SK-N-SH (cell line): Measurements from ENCODE around the gene PLOD3. TPM values are rescaled to one million over a fixed set of nuclear protein-coding genes. Genes with fewer than 3 reads are reported as not detected.

ENCODE experiments used
- CTCF ChIA-PET: fragments of 300-600, 350-600 bp; formaldehyde crosslinking; extraction: SDS; loops from one replicate; lab custom pipeline; 2021; lab: Yijun Ruan, JAX
- POLR2A ChIA-PET: fragments of 350-600 bp; sonication (Branson Sonifier 250); formaldehyde crosslinking; extraction: SDS; loops from one replicate; lab custom pipeline; 2020; ENCODE audit warnings: antibody characterized with exemption, inconsistent platforms; lab: Yijun Ruan, JAX
- DNase-seq: peaks from one replicate; pipeline ENCODE4 v3.0.0; 2012
- H2AFZ ChIP-seq: fragments of 200-600 bp; sonication (generic); 2 replicates; pipeline ENCODE4 v1.8.1; 2016; ENCODE audit warnings: antibody characterized with exemption, mild to moderate bottlenecking, low read depth
- H3F3A ChIP-seq: fragments of 200-600 bp; sonication (generic); replicated peaks from 2 replicates; pipeline ENCODE3; 2016; ENCODE audit warnings: antibody characterized with exemption, mild to moderate bottlenecking; ENCODE audit not compliant: insufficient read depth
- H3K27ac ChIP-seq, 2 experiments: fragments of 200-500 bp in 1 of 2; fragments of 200-600 bp in 1 of 2; sonication (Bioruptor generic) in 1 of 2; sonication (generic), shearing (Covaris generic) in 1 of 2; 2 replicates each; pipeline versions ENCODE4 v1.5.1 to v1.6.1; 2014 to 2016; ENCODE audit warnings: low read depth in 2 of 2, inconsistent platforms in 1 of 2, low read length in 1 of 2, mild to moderate bottlenecking in 1 of 2, mixed read lengths in 1 of 2
- H3K27me3 ChIP-seq: fragments of 200-600 bp; sonication (generic), shearing (Covaris generic); 2 replicates; pipeline ENCODE4 v1.6.1; 2016; ENCODE audit warnings: mixed run types; ENCODE audit not compliant: insufficient read depth
- H3K36me3 ChIP-seq, 2 experiments: fragments of 200-500 bp in 1 of 2; fragments of 200-600 bp in 1 of 2; sonication (Bioruptor generic) in 1 of 2; sonication (generic) in 1 of 2; replicated peaks in 1 of 2; 2 replicates each; pipeline versions ENCODE3 to v1.5.1; 2014 to 2016; ENCODE audit warnings: low read length in 1 of 2, mild to moderate bottlenecking in 1 of 2; ENCODE audit not compliant: insufficient read depth in 2 of 2, control insufficient read depth in 1 of 2
- H3K4me1 ChIP-seq, 2 experiments: fragments of 200-500 bp in 1 of 2; fragments of 200-600 bp in 1 of 2; sonication (Bioruptor generic) in 1 of 2; sonication (generic), shearing (Covaris generic) in 1 of 2; 2 replicates each; pipeline versions ENCODE4 v1.5.1 to v1.6.1; 2014 to 2016; ENCODE audit warnings: low read depth in 1 of 2, low read length in 1 of 2, mixed run types in 1 of 2; ENCODE audit not compliant: insufficient read depth in 2 of 2, control insufficient read depth in 1 of 2
- H3K4me2 ChIP-seq: fragments of 200-600 bp; sonication (generic), shearing (Covaris generic); 2 replicates; pipeline ENCODE4 v1.6.1; 2017; ENCODE audit warnings: mixed run types
- H3K4me3 ChIP-seq, 2 experiments: fragments of 200-500 bp in 1 of 2; fragments of 200-600 bp in 1 of 2; sonication (Bioruptor generic) in 1 of 2; sonication (generic), shearing (Covaris generic) in 1 of 2; 2 replicates each; pipeline versions ENCODE4 v1.5.1 to v1.8.1; 2014 to 2016; ENCODE audit warnings: low read depth in 2 of 2, inconsistent platforms in 1 of 2, low read length in 1 of 2, mild to moderate bottlenecking in 1 of 2, mixed read lengths in 1 of 2, moderate library complexity in 1 of 2
- H3K79me2 ChIP-seq: fragments of 200-600 bp; sonication (generic); 2 replicates; pipeline ENCODE4 v1.8.1; 2017; ENCODE audit warnings: mild to moderate bottlenecking; ENCODE audit not compliant: insufficient read depth
- H3K9ac ChIP-seq: fragments of 200-600 bp; sonication (generic); 2 replicates; pipeline ENCODE4 v1.6.1; 2017; ENCODE audit warnings: mixed run types
- H3K9me2 ChIP-seq: fragments of 200-600 bp; sonication (generic); 2 replicates; pipeline ENCODE4 v1.6.1; 2017; ENCODE audit warnings: mixed run types
- H3K9me3 ChIP-seq: fragments of 200-600 bp; sonication (generic); 2 replicates; pipeline ENCODE4 v1.6.1; 2017; ENCODE audit warnings: mixed run types, mild to moderate bottlenecking, moderate library complexity
- H4K20me1 ChIP-seq: fragments of 200-600 bp; sonication (generic); 2 replicates; pipeline ENCODE4 v1.6.1; 2017; ENCODE audit warnings: mild to moderate bottlenecking, mixed run types; ENCODE audit not compliant: insufficient read depth
- CTCF ChIP-seq: fragments of 200-600 bp; sonication (generic); IDR thresholded peaks from 2 replicates; pipeline ENCODE4 v1.6.1; 2017; ENCODE audit warnings: antibody characterized with exemption, mild to moderate bottlenecking, moderate library complexity
- EZH2phosphoT487 ChIP-seq: fragments of 200-600 bp; sonication (generic); IDR thresholded peaks from 2 replicates; pipeline ENCODE4 v1.6.1; 2017; ENCODE audit warnings: low read depth, mixed run types, mild to moderate bottlenecking, antibody characterized with exemption, moderate library complexity, borderline replicate concordance
- GATA2 ChIP-seq: sonication (generic); formaldehyde crosslinking; IDR thresholded peaks from 2 replicates; pipeline ENCODE4 v1.5.0; 2020; ENCODE audit warnings: mild to moderate bottlenecking, missing genetic modification reagents
- JUND ChIP-seq: IDR thresholded peaks from 2 replicates; pipeline ENCODE4 v1.4.0; 2012
- MAX ChIP-seq: IDR thresholded peaks from 2 replicates; pipeline ENCODE4 v1.4.0; 2012; ENCODE audit warnings: low read depth
- MEF2A ChIP-seq: IDR thresholded peaks from 2 replicates; pipeline ENCODE4 v1.4.0; 2012; ENCODE audit warnings: low read depth, borderline replicate concordance
- MXI1 ChIP-seq: IDR thresholded peaks from 2 replicates; pipeline ENCODE4 v1.6.1; 2012; ENCODE audit warnings: mild to moderate bottlenecking, low read depth, low read length, improper control_type of control experiment
- NRF1 ChIP-seq: IDR thresholded peaks from 2 replicates; pipeline ENCODE4 v1.6.1; 2012; ENCODE audit warnings: low read depth, mild to moderate bottlenecking, low read length
- RFX5 ChIP-seq: IDR thresholded peaks from 2 replicates; pipeline ENCODE4 v1.6.1; 2012; ENCODE audit warnings: mild to moderate bottlenecking, improper control_type of control experiment, low read length
- RXRA ChIP-seq: IDR thresholded peaks from 2 replicates; pipeline ENCODE4 v1.4.0; 2012; ENCODE audit warnings: low read depth, mild to moderate bottlenecking, borderline replicate concordance
- SIN3A ChIP-seq: IDR thresholded peaks from 2 replicates; pipeline ENCODE4 v1.6.1; 2012; ENCODE audit warnings: low read depth, mild to moderate bottlenecking, low read length, moderate library complexity, borderline replicate concordance
- TCF12 ChIP-seq: IDR thresholded peaks from 2 replicates; pipeline ENCODE4 v1.4.0; 2012
- USF2 ChIP-seq: fragments of 150-350 bp; IDR thresholded peaks from 2 replicates; pipeline ENCODE4 v1.6.1; 2017; ENCODE audit warnings: antibody characterized with exemption, low read length, low read depth, borderline replicate concordance
- WGBS: methylation state at CpG from one replicate; pipeline ENCODE4 v1.1.6; 2017; ENCODE audit warnings: low lambda C conversion rate; 5-methylcytosine and 5-hydroxymethylcytosine counted together
- polyA plus RNA-seq, 3 experiments: library from polyadenylated mRNA; depleted of rRNA; stranded (reverse); fragments of >200 nt; gene quantifications; 2 replicates each; pipeline ENCODE4 v1.2.3, GENCODE V29; 2012
- TF ChIP-seq, protein P1 (sequence below): IDR thresholded peaks from 2 replicates; pipeline ENCODE4 v1.4.0; 2012; ENCODE audit warnings: low read depth, borderline replicate concordance
- TF ChIP-seq, protein P2 (sequence below): IDR thresholded peaks from 2 replicates; pipeline ENCODE4 v1.4.0; 2012; ENCODE audit warnings: low read depth, borderline replicate concordance
- TF ChIP-seq, protein P3 (sequence below): IDR thresholded peaks from 2 replicates; pipeline ENCODE4; 2012
- TF ChIP-seq, protein P4 (sequence below): fragments of 150-350 bp; IDR thresholded peaks from 2 replicates; pipeline ENCODE4 v1.6.1; 2016; ENCODE audit warnings: mild to moderate bottlenecking, low read depth, low read length

Gene PLOD3
- polyA plus RNA-seq, 1 of the 3 experiments (the other 2 are of a cell fraction) = 276 TPM

GRCh38 chr7:101217388-101218235 lies at the start of gene PLOD3, which contains the start of gene ZNHIT1 (continued):
- TF ChIP-seq MAX = peak; percentile 93
- TF ChIP-seq SIN3A = peak; percentile 90
- TF ChIP-seq NRF1 = peak; percentile 97
- no peak for TF ChIP-seq USF2
- TF ChIP-seq, protein P1, sequence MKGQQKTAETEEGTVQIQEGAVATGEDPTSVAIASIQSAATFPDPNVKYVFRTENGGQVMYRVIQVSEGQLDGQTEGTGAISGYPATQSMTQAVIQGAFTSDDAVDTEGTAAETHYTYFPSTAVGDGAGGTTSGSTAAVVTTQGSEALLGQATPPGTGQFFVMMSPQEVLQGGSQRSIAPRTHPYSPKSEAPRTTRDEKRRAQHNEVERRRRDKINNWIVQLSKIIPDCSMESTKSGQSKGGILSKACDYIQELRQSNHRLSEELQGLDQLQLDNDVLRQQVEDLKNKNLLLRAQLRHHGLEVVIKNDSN = no peak; the same call in 1 of the 2 replicates
- TF ChIP-seq RXRA = no peak

GRCh38 chr7:101265622-101266516 lies 48.5 kb upstream of the PLOD3 start:
- Histone ChIP-seq H3K9me3 (no peaks in the 10 kb centered on the region), H3K9me2 (no peaks in the 10 kb centered on the region), H3K27me3 (no peaks in the 10 kb centered on the region), H3K4me2 (no peak overlapping the region), H3K27ac (no peak overlapping the region), H3F3A (no peaks in the 10 kb centered on the region), H2AFZ (no peak overlapping the region), H3K36me3 (no peaks in the 10 kb centered on the region), H3K4me1 (no peaks in the 10 kb centered on the region), H3K9ac (no peak overlapping the region), H3K4me3 (no peak overlapping the region), H4K20me1 (no peaks in the 10 kb centered on the region), H3K79me2 (no peaks in the 10 kb centered on the region)
- no peak for DNase-seq
- POLR2A ChIA-PET = interaction anchor here (0.6 kb wide), 1 partner anchor 8 kb away, joined by 4 read pairs; no protein-coding TSS in a partner anchor
- WGBS = 67% methylated on average over 17 of the region's 17 CpGs
- TF ChIP-seq RFX5 = no peak
- no peak for TF ChIP-seq MEF2A
- TF ChIP-seq JUND = no peak
- no peak for TF ChIP-seq RXRA
- no peak for TF ChIP-seq EZH2phosphoT487
- no peak for TF ChIP-seq GATA2
- TF ChIP-seq TCF12 = no peak
- no peak for TF ChIP-seq MXI1
- TF ChIP-seq, protein P2, sequence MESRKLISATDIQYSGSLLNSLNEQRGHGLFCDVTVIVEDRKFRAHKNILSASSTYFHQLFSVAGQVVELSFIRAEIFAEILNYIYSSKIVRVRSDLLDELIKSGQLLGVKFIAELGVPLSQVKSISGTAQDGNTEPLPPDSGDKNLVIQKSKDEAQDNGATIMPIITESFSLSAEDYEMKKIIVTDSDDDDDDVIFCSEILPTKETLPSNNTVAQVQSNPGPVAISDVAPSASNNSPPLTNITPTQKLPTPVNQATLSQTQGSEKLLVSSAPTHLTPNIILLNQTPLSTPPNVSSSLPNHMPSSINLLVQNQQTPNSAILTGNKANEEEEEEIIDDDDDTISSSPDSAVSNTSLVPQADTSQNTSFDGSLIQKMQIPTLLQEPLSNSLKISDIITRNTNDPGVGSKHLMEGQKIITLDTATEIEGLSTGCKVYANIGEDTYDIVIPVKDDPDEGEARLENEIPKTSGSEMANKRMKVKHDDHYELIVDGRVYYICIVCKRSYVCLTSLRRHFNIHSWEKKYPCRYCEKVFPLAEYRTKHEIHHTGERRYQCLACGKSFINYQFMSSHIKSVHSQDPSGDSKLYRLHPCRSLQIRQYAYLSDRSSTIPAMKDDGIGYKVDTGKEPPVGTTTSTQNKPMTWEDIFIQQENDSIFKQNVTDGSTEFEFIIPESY = no peak
- TF ChIP-seq, protein P3, sequence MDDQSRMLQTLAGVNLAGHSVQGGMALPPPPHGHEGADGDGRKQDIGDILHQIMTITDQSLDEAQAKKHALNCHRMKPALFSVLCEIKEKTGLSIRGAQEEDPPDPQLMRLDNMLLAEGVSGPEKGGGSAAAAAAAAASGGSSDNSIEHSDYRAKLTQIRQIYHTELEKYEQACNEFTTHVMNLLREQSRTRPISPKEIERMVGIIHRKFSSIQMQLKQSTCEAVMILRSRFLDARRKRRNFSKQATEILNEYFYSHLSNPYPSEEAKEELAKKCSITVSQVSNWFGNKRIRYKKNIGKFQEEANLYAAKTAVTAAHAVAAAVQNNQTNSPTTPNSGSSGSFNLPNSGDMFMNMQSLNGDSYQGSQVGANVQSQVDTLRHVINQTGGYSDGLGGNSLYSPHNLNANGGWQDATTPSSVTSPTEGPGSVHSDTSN = no peak
- TF ChIP-seq NRF1 = no peak
- no peak for TF ChIP-seq USF2
- TF ChIP-seq CTCF = no peak
- TF ChIP-seq, protein P4, sequence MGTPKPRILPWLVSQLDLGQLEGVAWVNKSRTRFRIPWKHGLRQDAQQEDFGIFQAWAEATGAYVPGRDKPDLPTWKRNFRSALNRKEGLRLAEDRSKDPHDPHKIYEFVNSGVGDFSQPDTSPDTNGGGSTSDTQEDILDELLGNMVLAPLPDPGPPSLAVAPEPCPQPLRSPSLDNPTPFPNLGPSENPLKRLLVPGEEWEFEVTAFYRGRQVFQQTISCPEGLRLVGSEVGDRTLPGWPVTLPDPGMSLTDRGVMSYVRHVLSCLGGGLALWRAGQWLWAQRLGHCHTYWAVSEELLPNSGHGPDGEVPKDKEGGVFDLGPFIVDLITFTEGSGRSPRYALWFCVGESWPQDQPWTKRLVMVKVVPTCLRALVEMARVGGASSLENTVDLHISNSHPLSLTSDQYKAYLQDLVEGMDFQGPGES = no peak
- CTCF ChIA-PET = interaction anchor here (1.2 to 3.0 kb wide), 6 partner anchors 12 to 128 kb away, joined by 3 to 18 read pairs (median 4); no protein-coding TSS in a partner anchor
